KOPT-K1 (cell line): ENCODE results near the gene SH2B3.
A peak's percentile ranks its signal among the peaks of the same experiment; 100 is the strongest.

Source experiments
- H3K27ac ChIP-seq: fragments of 200-600 bp; sonication (generic); 2 replicates; pipeline ENCODE4 v1.5.1; 2016; ENCODE audit warnings: antibody characterized with exemption, mild to moderate bottlenecking, low read depth, low read length; ENCODE audit not compliant: poor library complexity, severe bottlenecking
- H3K36me3 ChIP-seq: fragments of 200-600 bp; sonication (generic); 2 replicates; pipeline ENCODE4 v1.5.1; 2017; ENCODE audit warnings: antibody characterized with exemption, mild to moderate bottlenecking, low read length, moderate library complexity; ENCODE audit not compliant: insufficient read depth
- H3K9me3 ChIP-seq: fragments of 200-600 bp; sonication (generic); 2 replicates; pipeline ENCODE4 v1.5.1; 2017; ENCODE audit warnings: antibody characterized with exemption, low read length, mild to moderate bottlenecking; ENCODE audit not compliant: insufficient read depth, poor library complexity, severe bottlenecking

The SH2B3 gene

GRCh38 chr12:111438481-111438880 lies 32.8 kb downstream of the SH2B3 start:
- no peaks in the 10 kb centered on the region for H3K9me3 ChIP-seq
- peak overlapping the region; percentile 44 for H3K27ac ChIP-seq
- H3K36me3 ChIP-seq: peaks cover 39% of the 10 kb centered on the region

- Histone ChIP-seq H3K9me3 (no peaks in the 10 kb centered on the region), H3K27ac (no peak overlapping the region), H3K36me3 (peaks cover 43% of the 10 kb centered on the region)
Observed at GRCh38 chr12:111439657-111440151, 34.0 kb downstream of the SH2B3 start.

- H3K27ac ChIP-seq: no peak overlapping the region
- no peaks in the 10 kb centered on the region for H3K9me3 ChIP-seq
- H3K36me3 ChIP-seq: peaks cover 44% of the 10 kb centered on the region
Observed at GRCh38 chr12:111440152-111440551, 34.4 kb downstream of the SH2B3 start.

- Histone ChIP-seq H3K9me3 (no peaks in the 10 kb centered on the region), H3K27ac (no peak overlapping the region), H3K36me3 (peaks cover 49% of the 10 kb centered on the region)
Observed at GRCh38 chr12:111440631-111441030, 34.9 kb downstream of the SH2B3 start.

- Histone ChIP-seq H3K36me3 (peaks cover 56% of the 10 kb centered on the region), H3K9me3 (no peaks in the 10 kb centered on the region), H3K27ac (no peak overlapping the region)
Observed at GRCh38 chr12:111441107-111441928, 35.6 kb downstream of the SH2B3 start.

GRCh38 chr12:111442301-111443045 lies 36.8 kb downstream of the SH2B3 start:
- H3K36me3 ChIP-seq: peaks cover 67% of the 10 kb centered on the region
- H3K9me3 ChIP-seq: no peaks in the 10 kb centered on the region
- peak overlapping the region; percentile 11 for H3K27ac ChIP-seq

GRCh38 chr12:111443086-111443485 lies 37.4 kb downstream of the SH2B3 start:
- H3K9me3 ChIP-seq: no peaks in the 10 kb centered on the region
- H3K27ac ChIP-seq: peak overlapping the region; percentile 11
- H3K36me3 ChIP-seq: peaks cover 74% of the 10 kb centered on the region

GRCh38 chr12:111443586-111443985 lies 37.9 kb downstream of the SH2B3 start:
- Histone ChIP-seq H3K9me3 (no peaks in the 10 kb centered on the region), H3K27ac (no peak overlapping the region), H3K36me3 (peaks cover 79% of the 10 kb centered on the region)

- Histone ChIP-seq H3K9me3 (no peaks in the 10 kb centered on the region), H3K36me3 (peaks cover 86% of the 10 kb centered on the region), H3K27ac (peak overlapping the region; percentile 52)
Observed at GRCh38 chr12:111444314-111444924, 38.7 kb downstream of the SH2B3 start.

- Histone ChIP-seq H3K36me3 (peaks cover 86% of the 10 kb centered on the region), H3K27ac (peak overlapping the region; percentile 52), H3K9me3 (no peaks in the 10 kb centered on the region)
Observed at GRCh38 chr12:111444925-111445725, 39.4 kb downstream of the SH2B3 start.

- H3K27ac ChIP-seq: peak overlapping the region; percentile 52
- no peaks in the 10 kb centered on the region for H3K9me3 ChIP-seq
- H3K36me3 ChIP-seq: peaks cover 86% of the 10 kb centered on the region
Observed at GRCh38 chr12:111445726-111446581, 40.2 kb downstream of the SH2B3 start.

- H3K27ac ChIP-seq: no peak overlapping the region
- peaks cover 88% of the 10 kb centered on the region for H3K36me3 ChIP-seq
Observed at GRCh38 chr12:111446631-111447570, 41.2 kb downstream of the SH2B3 start.

More at GRCh38 chr12:111446631-111447570, 41.2 kb downstream of the SH2B3 start:
- no peaks in the 10 kb centered on the region for H3K9me3 ChIP-seq
